Suppressor macrophage treated with lipopolysaccharide for 1 hour (primary cell): Measurements from ENCODE around the gene ELAPOR2.
"Not testable (repeated sequence)": the region's sequence is repeated elsewhere in the genome, so short reads cannot be mapped to it uniquely, and the experiment has no call there.

Experiments used
- DNase-seq, 3 donors: peaks; one replicate each; pipeline ENCODE4 v3.0.0-alpha.2; 2020 to 2022

ELAPOR2 gene

GRCh38 chr7:87039691-87040299, 19.7 kb downstream of the ELAPOR2 start:
- DNase-seq, result not testable (repeated sequence)

DNA sequence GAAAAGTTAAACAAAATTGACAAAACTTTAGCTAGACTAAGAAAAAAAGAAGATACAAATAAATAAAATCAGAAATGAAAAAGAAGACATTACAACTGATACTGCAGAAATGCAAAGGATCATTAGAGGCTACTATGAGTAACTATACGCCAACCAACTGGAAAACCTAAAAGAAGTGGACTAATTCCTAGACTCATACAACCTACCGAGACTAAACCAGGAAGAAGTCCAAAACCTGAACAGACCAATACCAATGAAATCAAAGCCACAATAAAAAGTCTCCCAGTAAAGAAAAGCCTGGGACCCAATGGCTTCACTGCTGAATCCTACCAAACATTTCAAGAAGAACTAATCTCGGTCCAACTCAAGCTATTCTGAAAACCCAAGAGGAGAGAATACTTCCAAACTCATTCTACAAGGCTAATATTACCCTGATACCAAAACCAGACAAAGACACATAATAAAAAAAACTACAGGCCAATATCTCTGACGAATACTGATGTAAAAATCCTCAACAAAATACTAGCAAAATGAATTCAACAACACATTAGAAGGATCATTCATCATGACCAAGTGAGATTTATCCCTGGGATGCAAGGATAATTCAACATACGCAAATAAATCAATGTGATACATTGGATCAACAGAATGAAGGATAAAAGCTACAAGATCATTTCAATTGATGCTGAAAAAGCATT, 20.3 kb downstream of the ELAPOR2 start:
- DNase-seq, result no peak

- DNase-seq, result no peak
Measured at GRCh38 chr7:87036985-87037384, 22.5 kb downstream of the ELAPOR2 start.

GRCh38 chr7:87032604-87033339, 26.7 kb downstream of the ELAPOR2 start:
- DNase-seq, result no peak

DNA sequence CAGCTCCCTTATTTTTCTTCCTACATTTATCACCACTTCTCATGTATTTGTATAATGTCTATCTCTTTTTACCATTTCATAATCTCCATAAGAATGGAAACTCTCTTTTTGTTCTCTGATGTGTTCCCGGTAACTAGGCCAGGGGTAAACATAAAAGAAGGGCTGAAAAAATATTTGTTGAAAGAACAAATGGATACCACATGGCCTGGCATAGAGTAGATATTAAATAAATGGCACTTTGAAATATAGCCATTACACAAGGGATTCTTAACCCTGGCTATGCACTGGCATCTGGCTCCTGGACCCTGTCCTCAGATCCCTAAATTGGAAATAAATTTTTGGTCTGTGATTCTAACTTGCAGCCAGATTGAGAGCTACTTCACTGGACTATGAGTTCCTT, 30.4 kb downstream of the ELAPOR2 start:
- no peak for DNase-seq

DNA sequence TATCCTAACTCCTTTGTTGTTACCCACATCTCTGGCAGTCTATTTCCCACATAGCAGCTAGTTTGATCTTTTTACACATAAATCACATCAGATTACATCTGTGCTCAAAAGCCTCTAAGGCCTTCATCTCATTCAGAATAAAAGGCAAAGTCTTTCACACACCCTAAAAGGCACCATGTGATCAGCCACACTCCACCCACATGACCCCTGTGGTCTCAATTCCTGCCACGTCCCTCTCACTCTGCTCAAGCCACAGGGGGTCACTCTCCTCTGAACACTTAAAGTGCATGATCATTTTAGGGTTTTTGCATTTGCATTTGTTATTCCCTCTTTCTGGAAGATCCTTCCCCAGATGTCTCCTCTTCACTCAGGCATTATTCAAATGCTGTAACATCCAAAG, 30.8 kb downstream of the ELAPOR2 start:
- DNase-seq, result no peak

GRCh38 chr7:87027900-87028299, 31.6 kb downstream of the ELAPOR2 start:
- no peak for DNase-seq

GRCh38 chr7:87021285-87021684, 38.2 kb downstream of the ELAPOR2 start:
- no peak for DNase-seq

DNA sequence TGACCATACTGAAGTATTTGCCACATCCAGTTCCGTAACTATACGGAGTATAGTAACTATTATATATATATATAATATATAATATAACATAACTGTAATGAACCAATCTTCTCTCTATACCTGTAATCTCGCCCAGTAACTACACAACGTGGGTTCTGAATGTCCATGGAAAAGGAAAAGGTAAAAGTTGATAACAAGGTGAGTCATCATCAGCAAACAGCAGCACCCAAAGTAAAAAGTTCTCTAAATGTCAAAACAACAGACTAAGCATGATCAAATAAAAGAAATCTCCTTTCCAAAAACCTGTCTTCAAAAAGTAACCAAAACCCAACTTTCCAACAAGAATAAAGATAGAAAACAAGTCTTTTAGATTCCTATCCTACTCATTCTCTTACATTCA, 42.8 kb downstream of the ELAPOR2 start:
- no peak for DNase-seq

DNA sequence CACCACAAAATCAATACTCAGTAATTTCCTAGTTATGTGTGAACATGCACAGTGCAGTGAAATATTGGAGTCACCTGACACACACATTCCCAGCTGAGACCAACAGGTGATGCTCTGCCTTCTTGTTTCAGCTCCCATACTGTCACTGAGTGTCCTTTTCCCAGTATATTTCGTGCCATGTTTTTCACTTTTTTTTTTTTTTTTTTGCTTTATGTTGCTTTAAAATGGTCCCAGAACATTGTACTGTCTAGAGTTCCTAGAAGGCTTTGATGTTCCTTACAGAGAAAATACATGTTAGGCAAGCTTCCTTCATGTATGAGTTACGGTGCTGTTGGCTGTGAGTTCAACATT, 45.6 kb downstream of the ELAPOR2 start:
- no peak for DNase-seq

- no peak for DNase-seq
Measured at GRCh38 chr7:87013136-87013839, 46.2 kb downstream of the ELAPOR2 start.
